GM21723 (cell line): ENCODE results near the gene SAMD4A.

Experiments used
- ATAC-seq: cut with Tn5 transposase; IDR thresholded peaks from one replicate; pipeline ENCODE4 v1.9.1; 2021; ENCODE audit warnings: mild to moderate bottlenecking, moderate library complexity; ENCODE audit not compliant: unreplicated experiment

Gene SAMD4A

DNA sequence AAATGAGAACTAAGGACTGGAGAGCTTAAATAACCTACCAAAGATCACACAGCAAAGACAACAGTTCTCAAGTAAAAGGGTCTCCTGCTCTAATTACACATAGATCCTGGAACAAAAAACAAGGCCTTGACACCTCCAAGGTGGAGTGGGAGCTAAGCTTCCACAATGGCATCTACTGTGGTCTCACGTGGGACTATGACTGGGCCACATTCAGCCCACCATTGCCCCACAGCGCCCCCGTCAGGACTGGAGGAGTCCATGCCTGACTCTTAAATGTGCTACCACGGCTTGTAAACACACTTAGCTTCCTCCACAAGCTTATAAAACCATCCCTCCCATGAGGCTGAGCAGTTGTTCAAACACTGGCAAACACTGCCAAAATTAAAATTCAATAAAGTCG is 247.1 kb downstream of the SAMD4A start:
- ATAC-seq, result no peak

DNA sequence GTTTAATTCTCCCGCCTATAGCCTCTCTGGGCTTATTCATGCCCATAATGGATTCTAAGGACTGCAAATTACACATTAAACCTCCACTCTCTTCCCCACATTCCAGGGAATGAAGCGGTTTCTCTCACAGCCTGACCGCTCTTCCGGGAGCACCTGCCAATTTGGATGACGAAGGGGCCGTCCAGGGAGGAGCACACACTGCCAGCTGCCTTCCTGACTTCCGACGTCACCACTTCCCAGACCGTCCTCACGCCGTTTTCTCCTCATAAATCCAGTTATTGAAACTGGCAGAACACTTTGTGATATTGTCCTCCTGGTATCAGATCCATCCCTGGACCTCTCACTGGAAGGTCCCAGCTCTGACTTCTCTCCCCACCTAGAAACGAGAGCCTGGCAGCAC is 248.1 kb downstream of the SAMD4A start:
- ATAC-seq, result no peak

DNA sequence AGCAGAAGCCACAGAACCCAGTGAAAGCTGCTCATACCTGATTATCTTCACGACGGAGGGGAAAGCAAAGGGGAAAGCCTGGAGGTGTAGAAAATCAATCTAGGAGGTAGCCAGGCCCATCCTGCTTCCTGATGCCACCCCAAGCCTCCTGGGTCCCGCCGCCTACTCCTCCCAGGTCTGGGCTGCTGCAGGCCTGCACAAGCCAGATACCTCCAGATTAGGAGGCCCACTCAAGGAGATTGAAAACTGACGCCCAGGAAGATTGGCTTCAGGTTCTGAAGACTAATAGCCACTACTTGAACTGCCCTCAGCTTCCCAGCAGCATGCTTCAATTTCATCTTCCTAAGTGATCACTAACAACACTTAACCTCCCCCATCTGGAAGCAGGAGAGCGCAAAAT is 248.6 kb downstream of the SAMD4A start:
- ATAC-seq, result no peak

DNA sequence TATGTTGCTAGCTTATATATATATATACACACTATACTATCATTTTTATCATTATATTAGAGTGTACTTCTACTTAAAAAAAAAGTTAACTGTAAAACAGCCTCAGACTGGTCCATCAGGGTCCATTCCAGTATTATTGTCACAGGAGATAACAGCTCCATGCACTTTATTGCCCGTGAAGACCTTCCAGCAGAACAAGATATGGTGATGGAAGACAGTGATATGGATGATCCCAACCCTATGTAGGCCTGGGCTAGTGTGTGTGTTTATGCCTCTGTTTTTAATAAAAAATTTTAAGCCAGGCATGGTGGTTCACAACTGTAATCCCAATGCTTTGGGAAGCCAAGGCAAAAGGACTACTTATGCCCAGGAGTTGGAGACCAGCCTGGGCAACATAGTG is 249.5 kb downstream of the SAMD4A start:
- no peak for ATAC-seq

DNA sequence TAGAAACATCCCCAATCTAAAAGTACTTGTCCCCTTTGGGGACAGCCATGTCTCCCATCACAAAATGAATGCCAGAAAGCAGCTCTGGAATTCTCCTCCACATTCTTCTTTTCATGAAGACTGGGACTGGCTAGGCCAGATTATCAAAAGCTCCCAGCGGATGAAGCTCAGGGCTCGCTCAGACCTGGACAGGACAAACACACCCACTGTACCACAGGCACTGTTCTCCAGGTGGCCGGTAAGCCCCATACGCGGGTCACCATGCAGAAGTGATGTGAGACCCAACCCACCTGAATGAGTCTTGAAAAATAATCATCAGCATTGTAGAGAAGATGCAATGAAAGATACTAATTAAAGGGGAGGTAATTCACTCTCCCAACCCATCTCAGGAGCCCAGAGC is 250.6 kb downstream of the SAMD4A start:
- ATAC-seq, result no peak

DNA sequence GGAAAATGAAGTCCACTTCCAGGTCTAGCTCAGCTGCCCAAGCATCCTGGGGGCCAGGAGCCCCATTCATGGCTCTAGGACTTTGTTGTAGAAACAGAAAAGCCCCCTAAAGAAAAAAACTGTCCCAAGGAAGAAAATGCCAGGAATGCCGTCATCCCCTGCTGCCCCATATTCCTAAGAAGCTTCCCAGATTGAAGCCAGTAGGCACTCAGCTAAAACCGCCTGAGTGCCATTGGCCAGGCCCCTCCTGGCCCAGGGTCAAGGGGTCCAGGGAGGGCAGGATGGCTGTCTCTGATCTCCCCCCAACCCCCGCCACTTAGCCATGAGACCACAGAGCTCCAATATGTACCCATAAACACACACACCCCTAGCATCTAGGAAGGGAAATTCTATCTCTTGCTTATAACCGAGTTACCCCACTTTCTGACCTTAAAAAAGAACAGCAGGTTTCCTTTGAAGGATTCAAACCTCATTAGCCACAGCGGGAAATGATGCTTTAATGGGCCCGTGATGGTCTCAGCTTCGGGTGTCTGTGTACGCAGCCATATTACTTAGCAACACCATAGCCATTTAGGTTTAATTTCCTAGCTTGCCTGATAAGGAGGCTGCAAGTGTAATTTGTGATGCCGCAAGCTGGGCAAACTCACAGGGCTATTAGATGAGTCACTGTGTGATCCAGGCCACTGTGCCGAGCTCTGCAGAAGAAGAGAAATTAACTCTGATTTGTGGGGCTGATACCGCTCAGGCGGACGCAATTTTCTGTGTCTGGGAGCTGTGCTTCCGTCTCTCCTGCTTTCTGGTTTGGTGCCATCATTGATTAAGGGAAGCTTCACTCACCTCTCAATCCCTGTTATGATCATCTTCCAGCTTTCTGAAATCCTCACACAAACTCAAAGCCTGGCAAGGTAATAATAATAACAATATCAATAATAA is 251.5 kb downstream of the SAMD4A start:
- ATAC-seq, result no peak

DNA sequence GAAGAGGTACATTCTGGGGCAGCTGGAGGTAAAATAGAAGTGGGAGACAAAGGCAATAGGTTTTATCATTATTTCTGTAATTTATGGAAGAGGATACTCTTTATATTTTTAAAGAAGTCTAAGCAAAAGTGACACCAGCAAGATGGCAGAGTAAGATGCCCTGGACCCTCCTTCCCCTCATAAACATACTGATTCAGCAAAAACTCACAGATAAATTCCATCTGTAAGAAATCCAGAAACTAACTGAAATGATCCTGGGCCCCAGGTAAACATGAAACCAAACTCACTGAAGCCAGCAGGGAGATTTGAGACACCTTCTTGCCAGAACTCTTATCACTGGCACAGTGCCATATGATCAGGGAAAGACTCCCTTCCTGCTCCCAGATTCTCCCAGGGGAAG is 255.8 kb downstream of the SAMD4A start:
- no peak for ATAC-seq

DNA sequence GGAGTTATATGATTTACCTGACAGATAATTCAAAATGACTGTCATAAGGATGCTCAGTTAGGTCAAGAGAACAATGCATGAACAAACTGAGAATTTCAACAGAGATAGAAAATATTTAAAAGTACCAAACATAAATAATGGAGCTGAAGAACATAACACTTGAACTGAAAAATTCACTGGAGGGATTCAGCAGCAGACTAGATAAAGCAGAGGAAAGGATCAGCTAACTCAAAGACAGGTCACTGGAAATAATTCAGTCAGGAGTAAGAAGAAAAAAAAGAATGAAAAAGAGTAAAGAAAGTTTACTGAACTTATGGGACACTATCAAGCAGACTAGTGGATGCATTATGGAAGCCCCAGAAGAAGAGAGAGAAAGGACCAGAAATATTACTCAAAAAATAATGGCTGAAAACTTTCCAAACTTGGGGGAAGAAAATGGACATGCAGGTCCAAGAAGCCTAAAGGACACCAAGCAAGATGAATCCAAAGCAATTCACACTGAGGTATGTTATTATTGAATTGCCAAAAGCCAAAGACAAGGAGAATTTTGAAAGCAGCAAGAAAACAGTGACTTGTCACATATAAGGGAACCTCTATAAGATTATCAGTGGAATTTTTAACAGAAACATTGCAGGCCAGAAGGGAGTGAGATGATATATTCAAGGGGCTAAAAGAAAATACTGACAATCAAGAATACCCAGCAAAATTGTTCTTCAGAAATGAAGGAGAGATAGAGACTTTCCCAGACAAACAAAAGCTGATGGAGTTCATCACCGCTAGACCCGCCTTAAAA is 257.0 kb downstream of the SAMD4A start:
- no peak for ATAC-seq

DNA sequence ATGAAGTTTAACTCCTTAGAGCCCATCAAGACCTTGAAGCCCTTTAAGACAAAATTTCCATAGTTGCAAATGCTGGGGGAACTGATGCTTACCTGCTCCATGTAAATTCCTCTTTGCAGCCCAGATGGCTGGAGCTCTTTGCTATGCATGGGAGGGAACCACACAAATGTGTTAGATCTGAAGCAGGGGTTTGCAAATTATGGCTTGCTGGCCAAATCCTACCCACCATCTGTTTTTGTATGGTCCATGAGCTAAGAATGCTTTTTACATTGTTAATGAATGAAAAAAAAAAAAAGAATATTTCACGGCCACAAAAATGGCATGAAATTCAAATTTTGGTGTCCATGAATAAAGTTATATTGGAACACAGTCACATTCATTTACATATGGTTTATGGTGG is 261.1 kb downstream of the SAMD4A start:
- ATAC-seq, result no peak

DNA sequence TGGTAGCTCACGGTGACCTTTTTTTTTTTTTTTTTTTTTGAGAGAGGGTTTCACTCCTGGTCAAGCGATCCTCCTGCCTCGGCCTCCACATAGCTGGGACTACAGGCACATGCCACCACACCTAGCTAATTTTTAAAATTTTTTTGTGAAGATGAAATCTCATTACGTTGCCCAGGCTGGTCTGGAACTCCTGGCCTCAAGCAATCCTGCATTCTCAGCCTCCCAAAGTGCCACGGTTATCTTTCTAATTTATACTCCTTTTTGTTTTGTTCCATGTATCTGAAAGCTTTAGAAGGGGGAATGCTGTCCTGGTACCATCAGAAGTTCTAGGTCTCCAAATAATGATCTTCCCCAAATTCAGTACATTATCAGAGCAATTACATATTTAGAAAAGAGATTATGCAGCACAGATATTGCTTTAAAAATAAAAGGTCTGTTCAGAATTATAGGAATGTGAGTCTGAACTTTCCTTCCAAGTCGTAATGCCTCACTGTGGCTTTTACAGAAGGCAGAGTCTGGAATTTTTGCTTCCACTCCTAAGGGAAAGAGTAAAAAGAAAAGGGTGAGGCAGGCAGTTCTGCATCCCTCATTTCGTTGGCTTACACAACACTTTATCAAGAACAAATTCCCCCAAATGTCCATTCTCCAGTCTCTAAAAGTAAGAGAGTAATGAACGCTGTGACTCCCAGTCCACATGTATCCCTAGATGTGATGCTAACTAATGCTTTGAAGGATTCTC is 262.7 kb downstream of the SAMD4A start:
- no peak for ATAC-seq

DNA sequence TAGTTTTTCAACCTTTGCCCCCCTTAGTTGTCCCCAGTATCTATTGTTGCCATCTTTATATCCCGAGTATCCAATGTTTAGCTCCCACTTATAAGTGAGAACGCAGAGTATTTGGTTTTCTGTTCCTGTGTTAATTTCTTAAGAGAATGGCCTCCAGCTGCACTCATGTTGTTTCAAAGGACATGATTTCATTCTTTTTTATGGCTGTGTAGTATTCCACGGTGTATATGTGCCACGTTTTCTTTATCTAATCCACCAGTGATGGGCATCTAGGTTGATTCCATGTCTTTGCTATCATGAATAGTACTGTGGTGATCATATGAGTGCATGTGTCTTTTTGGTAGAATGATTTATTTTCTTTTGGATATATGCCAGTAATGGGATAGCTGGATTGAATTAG is 263.7 kb downstream of the SAMD4A start:
- no peak for ATAC-seq

DNA sequence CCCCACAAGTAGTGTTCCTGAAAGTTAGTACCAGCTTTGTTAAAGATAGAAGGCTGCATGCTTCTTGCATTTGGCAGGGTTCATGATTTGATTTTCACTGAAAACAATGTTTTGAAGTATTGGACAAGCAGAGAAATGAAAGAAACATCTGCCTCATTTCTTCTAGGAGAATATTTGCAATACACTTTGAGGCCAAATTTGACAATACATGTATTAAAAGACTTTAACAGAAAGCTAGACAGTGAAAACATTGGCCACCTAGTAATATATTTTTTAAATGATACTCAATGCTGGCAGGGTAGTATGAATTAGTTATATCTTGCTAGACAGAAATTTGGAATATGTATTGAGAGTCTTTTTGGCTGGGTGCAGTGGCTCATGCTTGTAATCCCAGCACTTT is 267.2 kb downstream of the SAMD4A start:
- ATAC-seq, result no peak

DNA sequence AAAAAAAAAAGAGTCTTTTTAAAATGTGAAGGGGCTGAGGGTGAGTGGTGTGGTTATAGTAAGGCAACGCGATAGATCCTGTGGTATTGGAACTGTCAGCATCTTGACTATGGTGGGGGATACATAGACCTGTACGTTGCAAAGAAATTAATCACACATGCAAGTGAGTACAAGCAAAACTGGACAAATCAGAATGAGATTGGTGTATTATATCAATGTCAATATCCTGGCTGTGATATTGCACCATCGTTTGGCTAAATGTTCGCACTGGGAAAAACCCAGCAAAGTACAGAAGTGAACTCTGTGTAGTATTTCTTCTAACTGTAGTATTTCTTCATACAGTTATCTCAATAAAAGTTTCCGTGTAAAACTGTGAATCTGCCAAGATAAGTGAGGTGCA is 267.8 kb downstream of the SAMD4A start:
- ATAC-seq, result no peak

DNA sequence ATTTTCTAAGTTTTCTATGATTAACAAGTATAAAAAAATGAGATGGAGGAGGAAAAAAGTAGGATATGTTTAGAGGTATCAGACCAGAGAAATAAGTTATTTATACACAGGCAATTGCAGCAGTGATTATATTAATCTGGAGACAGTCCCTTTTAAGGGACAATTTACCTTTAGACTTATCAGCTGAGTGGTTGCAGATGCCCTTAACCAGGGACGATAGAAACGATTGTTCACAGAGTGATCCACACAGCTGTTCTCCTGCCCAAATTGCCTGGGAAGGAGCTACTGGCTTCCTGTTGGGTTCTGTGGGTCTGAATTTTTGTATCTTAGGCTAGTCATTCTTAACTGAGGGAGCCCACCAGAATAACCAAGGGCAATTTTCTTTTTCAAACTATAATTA is 269.3 kb downstream of the SAMD4A start:
- no peak for ATAC-seq

DNA sequence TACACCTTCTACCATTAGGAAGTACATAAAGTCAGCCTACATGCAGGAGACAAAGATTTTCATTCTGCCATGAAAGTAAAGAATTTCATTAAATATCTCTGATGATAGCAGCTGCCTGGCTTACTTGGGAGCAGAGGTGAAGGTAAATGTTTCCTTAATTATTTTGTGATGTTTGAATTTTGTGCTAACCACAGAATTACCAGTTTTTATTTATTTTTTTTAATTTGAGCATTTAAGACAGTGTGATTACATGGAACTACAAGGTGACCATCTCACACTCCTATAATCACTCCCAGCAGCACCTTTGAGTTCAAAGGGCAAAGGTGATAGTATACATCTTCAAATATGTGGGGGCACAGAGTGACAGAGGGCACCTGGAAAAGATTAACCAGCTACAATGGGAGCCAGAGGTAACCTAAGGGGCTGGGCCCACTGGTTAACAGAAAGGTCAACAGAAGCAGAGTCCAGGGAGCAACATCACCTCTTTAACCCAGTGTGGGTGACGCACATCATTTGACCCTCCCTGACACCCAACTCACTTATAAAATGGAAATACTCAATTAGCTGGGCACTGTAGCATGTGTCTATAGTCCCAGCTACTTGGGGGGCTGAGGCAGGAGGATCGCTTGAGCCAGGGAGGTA is 270.7 kb downstream of the SAMD4A start:
- ATAC-seq, result no peak

DNA sequence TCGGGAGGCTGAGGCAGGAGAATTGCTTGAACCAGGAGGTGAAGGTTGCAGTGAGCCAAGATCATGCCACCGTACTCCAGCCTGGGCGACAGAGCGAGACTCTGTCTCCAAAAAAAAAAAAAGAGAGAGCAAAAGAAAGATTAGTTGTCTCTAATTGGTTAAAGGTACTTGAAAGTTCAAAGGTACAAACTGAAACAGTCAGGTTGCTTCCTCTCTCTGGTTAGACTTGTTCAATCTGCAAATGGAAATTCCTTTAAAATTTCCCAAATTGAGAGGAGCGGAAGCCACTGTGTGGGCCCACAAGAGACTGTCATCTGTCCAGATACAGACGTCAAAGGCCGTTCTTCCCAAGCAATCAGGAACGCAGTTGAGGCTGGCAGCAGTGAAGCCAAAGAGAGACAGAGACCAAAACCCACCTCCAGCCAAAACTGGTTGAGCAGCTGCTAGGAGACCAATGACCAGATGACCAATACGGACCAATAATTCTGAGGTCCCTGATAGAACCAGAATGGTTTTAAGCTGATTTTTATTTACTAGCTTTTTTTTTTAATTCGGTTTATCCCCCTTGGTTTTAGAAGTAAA is 272.1 kb downstream of the SAMD4A start:
- ATAC-seq, result no peak

DNA sequence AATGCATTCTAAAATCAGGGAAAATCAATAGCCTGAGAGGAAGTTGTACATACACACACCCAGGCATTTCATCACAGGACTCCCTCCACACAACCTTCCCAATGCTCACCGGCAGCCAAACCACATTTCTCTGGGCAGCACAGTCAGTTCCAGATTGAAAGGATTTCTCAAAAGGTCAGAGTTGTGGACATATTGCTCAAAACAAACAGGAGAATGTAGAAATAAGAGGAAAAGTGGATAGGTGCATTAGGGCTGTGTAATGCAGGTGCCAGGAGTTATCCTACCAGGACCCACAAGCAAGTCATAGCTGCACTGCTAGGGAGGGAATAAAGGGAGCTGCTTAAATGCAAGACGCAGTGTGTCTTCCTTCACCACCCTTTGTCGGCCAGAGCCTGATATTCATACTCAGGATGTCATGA is 272.8 kb downstream of the SAMD4A start:
- ATAC-seq, result no peak

DNA sequence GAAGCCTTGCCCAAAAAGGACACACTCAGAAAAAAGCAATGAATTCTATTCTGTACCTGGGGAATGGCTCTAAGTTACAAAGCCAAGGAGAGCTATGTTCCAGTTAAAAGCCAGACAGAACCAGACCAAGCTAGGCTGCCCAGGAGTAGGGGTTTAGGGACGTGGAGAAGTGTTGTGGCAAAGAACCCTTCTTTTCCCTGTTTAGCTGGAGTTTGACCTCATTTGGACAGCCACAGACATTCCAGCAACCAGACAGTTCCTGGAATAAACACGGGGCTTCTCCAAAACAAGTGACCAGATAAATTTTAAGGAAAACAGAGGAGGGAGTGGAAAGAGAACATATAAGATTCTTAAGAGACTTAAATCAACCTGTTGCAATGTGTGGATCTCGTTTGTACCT is 273.4 kb downstream of the SAMD4A start:
- ATAC-seq, result no peak

DNA sequence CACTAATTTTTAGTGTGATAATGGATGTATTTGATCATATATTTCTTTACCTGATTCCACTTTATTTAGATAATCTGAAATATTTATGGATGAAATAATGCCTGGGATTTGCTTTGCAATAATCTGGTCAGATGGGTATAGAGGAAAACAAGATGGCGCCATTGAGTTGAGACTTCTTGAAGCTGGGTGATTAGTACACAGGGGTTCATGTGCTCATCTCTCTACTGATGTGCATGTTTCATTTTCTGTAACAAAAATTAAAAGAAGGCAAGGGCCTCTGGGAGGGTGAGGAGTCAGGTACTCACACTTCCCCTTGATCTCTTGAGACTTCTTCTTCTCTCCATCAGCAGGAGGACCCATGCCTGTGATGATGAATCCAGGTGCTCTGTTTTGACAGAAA is 273.9 kb downstream of the SAMD4A start:
- ATAC-seq, result no peak
